Fibroblast of lung (primary cell): ENCODE measurements around the gene KIF16B. TPM values are rescaled to one million over a fixed set of nuclear protein-coding genes. Genes with fewer than 3 reads are reported as not detected.

Experiments used
- DNase-seq, 2 donors: peaks; one replicate each; pipeline versions ENCODE4 v3.0.0 to v3.0.0-alpha.2; 2010; ENCODE audit warnings: low read depth in 2 of 2
- H2AFZ ChIP-seq: 2 replicates; pipeline ENCODE4 v1.5.1; 2012; ENCODE audit warnings: low read length, control low read depth, inconsistent platforms
- H3K27ac ChIP-seq: 2 replicates; pipeline ENCODE4 v1.5.1; 2011; ENCODE audit warnings: low read length, control low read depth; ENCODE audit not compliant: insufficient read depth
- H3K27me3 ChIP-seq: 2 replicates; pipeline ENCODE4 v1.5.1; 2011; ENCODE audit warnings: mild to moderate bottlenecking, low read length; ENCODE audit not compliant: control insufficient read depth, insufficient read depth
- H3K36me3 ChIP-seq: 2 replicates; pipeline ENCODE4 v1.5.1; 2011; ENCODE audit warnings: low read length; ENCODE audit not compliant: control insufficient read depth, insufficient read depth
- H3K4me1 ChIP-seq: 2 replicates; pipeline ENCODE4 v1.5.1; 2011; ENCODE audit warnings: low read length; ENCODE audit not compliant: control insufficient read depth, insufficient read depth; ENCODE audit errors: extremely low read depth
- H3K4me2 ChIP-seq: 2 replicates; pipeline ENCODE4 v1.5.1; 2011; ENCODE audit warnings: low read length, control low read depth; ENCODE audit not compliant: insufficient read depth; ENCODE audit errors: extremely low read depth
- H3K4me3 ChIP-seq, 4 experiments: fragments of 200-600 bp in 1 of 4; sonication (generic) in 1 of 4; replicated peaks in 1 of 4; 2 replicates each; pipeline ENCODE4 v1.5.1; 2011 to 2016; ENCODE audit warnings: low read length in 4 of 4, low read depth in 3 of 4, mild to moderate bottlenecking in 3 of 4, control low read depth in 2 of 4, inconsistent platforms in 1 of 4, mixed read lengths in 1 of 4; ENCODE audit not compliant: insufficient read depth in 1 of 4; ENCODE audit errors: control extremely low read depth in 1 of 4
- H3K79me2 ChIP-seq: 2 replicates; pipeline ENCODE4 v1.5.1; 2012; ENCODE audit warnings: mild to moderate bottlenecking, low read length, inconsistent platforms; ENCODE audit not compliant: control insufficient read depth, insufficient read depth
- H3K9ac ChIP-seq: 2 replicates; pipeline ENCODE4 v1.5.1; 2011; ENCODE audit warnings: mild to moderate bottlenecking, low read length, control low read depth; ENCODE audit not compliant: insufficient read depth
- H3K9me3 ChIP-seq: 2 replicates; pipeline ENCODE4 v1.5.1; 2012; ENCODE audit warnings: low read depth, low read length; ENCODE audit not compliant: control insufficient read depth, insufficient read depth
- H4K20me1 ChIP-seq: 2 replicates; pipeline ENCODE4 v1.5.1; 2011; ENCODE audit warnings: low read length; ENCODE audit not compliant: control insufficient read depth, insufficient read depth; ENCODE audit errors: extremely low read depth
- CTCF ChIP-seq, 2 donors: IDR thresholded peaks in 1 of 2; conservative IDR thresholded peaks in 1 of 2; 1 replicate in 1 of 2; 2 replicates in 1 of 2; pipeline ENCODE4 v1.5.1; 2011 to 2012; ENCODE audit warnings: low read length in 2 of 2, control low read depth in 1 of 2, inconsistent platforms in 1 of 2, low read depth in 1 of 2, mild to moderate bottlenecking in 1 of 2
- EZH2 ChIP-seq: IDR thresholded peaks from 2 replicates; pipeline ENCODE4 v1.5.1; 2012; ENCODE audit warnings: low read length, control low read depth, mild to moderate bottlenecking; ENCODE audit errors: missing control alignments
- polyA plus RNA-seq, 2 donors: library from polyadenylated mRNA; depleted of rRNA in 1 of 2; stranded (reverse) in 1 of 2; unstranded in 1 of 2; fragments of >200 nt; gene quantifications; 2 replicates each; pipeline ENCODE4 v1.2.1, GENCODE V29; 2011 to 2012; ENCODE audit warnings: missing spikeins in 1 of 2
- total RNA-seq: library from RNA; depleted of rRNA; stranded (reverse); fragments of >200 nt; gene quantifications from 2 replicates; pipeline ENCODE4 v1.2.1, GENCODE V29; 2014

KIF16B gene
- total and polyA plus RNA-seq, 2 donors (not counting 1 experiment from before 2014, with no cell fraction given): 7.7 to 17.3 TPM

GRCh38 chr20:16432466-16433292 lies 140.6 kb downstream of the KIF16B start:
- Histone ChIP-seq H3K36me3 (no peaks in the 10 kb centered on the region), H3K4me1 (no peaks in the 10 kb centered on the region), H3K4me2 (no peak overlapping the region), H2AFZ (no peak overlapping the region), H3K4me3 (no peak overlapping the region), H3K79me2 (no peaks in the 10 kb centered on the region), H3K9me3 (no peaks in the 10 kb centered on the region), H3K27ac (no peak overlapping the region), H3K9ac (no peak overlapping the region), H3K27me3 (no peaks in the 10 kb centered on the region), H4K20me1 (no peaks in the 10 kb centered on the region)
- no peak for DNase-seq
- TF ChIP-seq CTCF (conservative IDR thresholded peaks at IDR 0.05 in 1 of 2, IDR thresholded peaks at IDR 0.05 in 1 of 2; ENCODE audit: low read depth in 1 of 2, low read length in 2 of 2): no peak
- TF ChIP-seq EZH2: no peak

GRCh38 chr20:16428112-16428511 lies 145.1 kb downstream of the KIF16B start:
- no peaks in the 10 kb centered on the region for H4K20me1 ChIP-seq
- H2AFZ ChIP-seq: no peak overlapping the region
- no peak overlapping the region for H3K9ac ChIP-seq
- no peaks in the 10 kb centered on the region for H3K36me3 ChIP-seq
- H3K4me1 ChIP-seq: no peaks in the 10 kb centered on the region
- TF ChIP-seq EZH2 (no peak), CTCF (conservative IDR thresholded peaks at IDR 0.05 in 1 of 2, IDR thresholded peaks at IDR 0.05 in 1 of 2; ENCODE audit: low read depth in 1 of 2, low read length in 2 of 2) (no peak)
- H3K9me3 ChIP-seq: no peaks in the 10 kb centered on the region
- H3K27ac ChIP-seq: no peak overlapping the region
- DNase-seq: no peak
- H3K27me3 ChIP-seq: no peaks in the 10 kb centered on the region
- no peak overlapping the region for H3K4me3 ChIP-seq
- H3K79me2 ChIP-seq: no peaks in the 10 kb centered on the region
- H3K4me2 ChIP-seq: no peak overlapping the region

- Histone ChIP-seq H4K20me1 (no peaks in the 10 kb centered on the region), H3K4me1 (no peaks in the 10 kb centered on the region), H2AFZ (no peak overlapping the region), H3K9ac (no peak overlapping the region), H3K9me3 (no peaks in the 10 kb centered on the region), H3K4me2 (no peak overlapping the region), H3K27me3 (no peaks in the 10 kb centered on the region), H3K27ac (no peak overlapping the region), H3K79me2 (no peaks in the 10 kb centered on the region), H3K4me3 (no peak overlapping the region), H3K36me3 (no peaks in the 10 kb centered on the region)
- no peak for TF ChIP-seq CTCF (conservative IDR thresholded peaks at IDR 0.05 in 1 of 2, IDR thresholded peaks at IDR 0.05 in 1 of 2; ENCODE audit: low read depth in 1 of 2, low read length in 2 of 2)
- no peak for TF ChIP-seq EZH2
- DNase-seq: no peak
Measured at GRCh38 chr20:16427571-16427970, 145.7 kb downstream of the KIF16B start.
